Measurements from ENCODE around the gene RICTOR. TPM values are rescaled to one million over a fixed set of nuclear protein-coding genes. Genes with fewer than 3 reads are reported as not detected.

RICTOR gene
- total and polyA plus RNA-seq, 2 of the 4 experiments (the other 2 are of a cell fraction) = 4.1 to 35.7 TPM

GRCh38 chr5:38936269-38936668 is 137.9 kb downstream of the RICTOR start:
- H3K23ac ChIP-seq (ENCODE audit: low read depth, low read length) = no peak overlapping the region
- H4K91ac ChIP-seq (ENCODE audit: insufficient read depth, low read depth, low read length) = no peak overlapping the region
- H3K4me1 ChIP-seq (ENCODE audit: control insufficient read depth, insufficient read depth, low read length) = peaks cover 6% of the 10 kb centered on the region
- ChIA-PET POLR2A (ENCODE audit: unreplicated experiment) (no interaction called here), CTCF (no interaction called here)
- BruUV-seq (replicated peaks) = no TSS peak
- H3K4ac ChIP-seq (ENCODE audit: low read depth, low read length) = no peak overlapping the region
- no peak overlapping the region for H3K18ac ChIP-seq (ENCODE audit: low read depth, low read length)
- no peak overlapping the region for H4K8ac ChIP-seq (ENCODE audit: low read depth in 2 of 2, low read length in 2 of 2)
- dilution Hi-C loops (cut with HindIII; ENCODE audit: low sequenced_read_pairs, unreplicated experiment) = no loop called here
- H4K20me1 ChIP-seq (ENCODE audit: insufficient read depth, low read length) = no peaks in the 10 kb centered on the region; the same call in 1 of the 2 replicates
- no peak overlapping the region for H3K4me2 ChIP-seq (ENCODE audit: low read depth, low read length)
- H3K27me3 ChIP-seq (ENCODE audit: control insufficient read depth, insufficient read depth, low read length) = no peaks in the 10 kb centered on the region
- no peak overlapping the region for H3K9ac ChIP-seq (ENCODE audit: low read depth, low read length)
- DNase-seq = no peak
- no peak overlapping the region for H3K27ac ChIP-seq (ENCODE audit: insufficient read depth, low read length)
- peaks cover 37% of the 10 kb centered on the region for H3K36me3 ChIP-seq (ENCODE audit: control insufficient read depth, insufficient read depth, low read length)
- intact Hi-C loops (cut with micrococcal nuclease) = no loop called here
- peaks cover 12% of the 10 kb centered on the region for H3K9me1 ChIP-seq (ENCODE audit: insufficient read depth, low read length)
- no peak overlapping the region for H4K5ac ChIP-seq (ENCODE audit: low read depth, low read length)
- no CpG with 5 or more reads among the region's 6 CpGs for WGBS, 2 experiments (ENCODE audit: extremely low coverage in 2 of 2, insufficient read length in 1 of 2)
- TF ChIP-seq CEBPB (IDR thresholded peaks at IDR 0.05; ENCODE audit: low read depth, low read length) (no peak), CHD1 (IDR thresholded peaks at IDR 0.05; ENCODE audit: low read depth, low read length) (no peak), MAZ (IDR thresholded peaks at IDR 0.05; ENCODE audit: borderline replicate concordance, low read depth, low read length) (no peak), RAD21 (IDR thresholded peaks at IDR 0.05; ENCODE audit: low read length) (no peak), RCOR1 (IDR thresholded peaks at IDR 0.05; ENCODE audit: insufficient replicate concordance, low read length) (no peak), CTCF (conservative IDR thresholded peaks at IDR 0.05; ENCODE audit: low read depth, low read length) (no peak), RFX5 (IDR thresholded peaks at IDR 0.05; ENCODE audit: low read depth, low read length) (no peak)
- in situ Hi-C loops (cut with MboI; ENCODE audit: low sequenced_read_pairs) = no loop called here
- peaks cover 3 to 15% of the 10 kb centered on the region in 2 experiments for H3K79me1 ChIP-seq (ENCODE audit: low read depth in 1 of 2, low read length in 2 of 2)
- H3K4me3 ChIP-seq (ENCODE audit: insufficient read depth, low read depth, low read length) = no peak overlapping the region
- no peaks in the 10 kb centered on the region for H3K9me3 ChIP-seq (ENCODE audit: control insufficient read depth, insufficient read depth, low read length)
- ATAC-seq (ENCODE audit: low read depth) = no peak
- H3K14ac ChIP-seq (replicated peaks; ENCODE audit: low read depth, low read length) = no peak overlapping the region
- no peak overlapping the region for H2BK120ac ChIP-seq (ENCODE audit: low read depth, low read length)
- H2AK5ac ChIP-seq (ENCODE audit: low read depth, low read length) = no peak overlapping the region
- H2BK20ac ChIP-seq (ENCODE audit: low read depth, low read length) = no peak overlapping the region
- H2AK9ac ChIP-seq (replicated peaks; ENCODE audit: low read depth, low read length, poor library complexity) = no peak overlapping the region
- no peak overlapping the region for H2AFZ ChIP-seq (replicated peaks; ENCODE audit: low read length, poor library complexity)
- H2BK15ac ChIP-seq (ENCODE audit: low read depth, low read length) = no peak overlapping the region
- no peak overlapping the region for H3K56ac ChIP-seq (ENCODE audit: extremely low read depth, insufficient read depth, low read length)
- no peak overlapping the region for H2BK5ac ChIP-seq (ENCODE audit: low read depth, low read length, poor library complexity, severe bottlenecking)
